GM19328 (cell line): ENCODE data around the gene MFF.

Source experiments
- ATAC-seq: cut with Tn5 transposase; IDR thresholded peaks from one replicate; pipeline ENCODE4 v1.9.1; 2021; ENCODE audit warnings: mild to moderate bottlenecking, moderate library complexity; ENCODE audit not compliant: unreplicated experiment

Gene MFF, protein sequence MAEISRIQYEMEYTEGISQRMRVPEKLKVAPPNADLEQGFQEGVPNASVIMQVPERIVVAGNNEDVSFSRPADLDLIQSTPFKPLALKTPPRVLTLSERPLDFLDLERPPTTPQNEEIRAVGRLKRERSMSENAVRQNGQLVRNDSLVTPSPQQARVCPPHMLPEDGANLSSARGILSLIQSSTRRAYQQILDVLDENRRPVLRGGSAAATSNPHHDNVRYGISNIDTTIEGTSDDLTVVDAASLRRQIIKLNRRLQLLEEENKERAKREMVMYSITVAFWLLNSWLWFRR

GRCh38 chr2:227324995-227325838 lies at the start of gene MFF:
MFF (plus strand) TSS chr2:227325251; CDS start chr2:227330666, 5,415 bp downstream.
- peak; percentile 96 for ATAC-seq

DNA sequence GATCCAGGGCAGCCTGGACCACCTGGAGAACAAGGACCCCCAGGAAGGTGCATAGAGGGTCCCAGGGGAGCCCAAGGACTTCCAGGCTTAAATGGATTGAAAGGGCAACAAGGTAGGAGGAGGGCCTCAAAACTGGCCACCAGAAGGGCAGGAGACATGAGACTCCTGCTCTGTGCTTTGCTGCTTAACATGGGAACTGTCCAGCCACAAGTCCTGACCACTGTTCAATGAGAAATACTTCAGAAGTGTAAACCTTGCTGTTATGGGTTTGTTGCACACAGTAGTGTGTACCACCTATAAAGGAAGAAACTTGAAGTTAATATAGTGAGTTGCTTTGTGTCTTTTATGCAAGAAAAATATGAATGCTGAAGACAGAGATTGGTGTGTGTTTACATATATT lies 44.2 kb upstream of the MFF start:
- no peak for ATAC-seq

DNA sequence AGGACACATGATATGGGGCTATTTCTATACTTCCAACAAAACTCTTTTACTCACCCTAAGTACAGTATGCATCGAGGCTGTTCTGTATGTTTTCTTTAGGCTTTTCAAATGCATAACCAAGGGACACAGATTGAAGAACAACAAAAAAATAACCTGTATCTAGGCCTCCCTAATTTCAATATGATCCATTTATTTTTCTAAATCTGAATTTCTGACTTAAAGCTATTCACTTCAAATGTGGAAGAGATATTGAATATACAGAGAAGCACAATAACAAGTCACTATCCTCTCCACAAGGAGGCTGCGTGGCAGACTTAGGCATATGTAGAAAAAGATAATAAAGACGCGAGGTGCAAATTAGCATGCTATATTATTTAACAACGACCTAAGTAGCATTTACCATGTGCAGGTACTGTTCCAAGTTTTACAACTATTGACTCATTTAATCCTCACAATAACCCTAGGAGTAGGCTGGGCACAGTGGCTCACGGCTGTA lies 39.3 kb upstream of the MFF start:
- no peak for ATAC-seq

DNA sequence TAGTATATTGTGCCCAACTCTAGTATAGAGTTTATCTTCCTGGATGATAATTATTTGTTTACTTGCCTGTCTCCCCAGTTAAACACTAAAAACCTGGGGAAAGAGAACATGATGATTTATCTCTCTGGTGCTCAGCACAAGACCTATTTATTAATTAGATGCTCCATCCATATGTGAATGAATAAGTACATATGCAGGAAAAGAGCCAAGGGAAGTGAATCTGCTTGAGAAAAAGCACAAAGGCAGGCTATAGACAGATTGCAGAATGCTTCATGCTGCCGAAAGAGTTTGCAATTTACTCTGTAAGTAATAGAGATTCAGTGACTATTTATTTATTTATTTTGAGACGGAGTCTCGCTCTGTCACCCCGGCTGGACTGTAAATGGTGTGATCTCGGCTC lies 37.3 kb upstream of the MFF start:
- no peak for ATAC-seq

- ATAC-seq, result no peak
Observed at GRCh38 chr2:227292314-227292713, 32.7 kb upstream of the MFF start.

DNA sequence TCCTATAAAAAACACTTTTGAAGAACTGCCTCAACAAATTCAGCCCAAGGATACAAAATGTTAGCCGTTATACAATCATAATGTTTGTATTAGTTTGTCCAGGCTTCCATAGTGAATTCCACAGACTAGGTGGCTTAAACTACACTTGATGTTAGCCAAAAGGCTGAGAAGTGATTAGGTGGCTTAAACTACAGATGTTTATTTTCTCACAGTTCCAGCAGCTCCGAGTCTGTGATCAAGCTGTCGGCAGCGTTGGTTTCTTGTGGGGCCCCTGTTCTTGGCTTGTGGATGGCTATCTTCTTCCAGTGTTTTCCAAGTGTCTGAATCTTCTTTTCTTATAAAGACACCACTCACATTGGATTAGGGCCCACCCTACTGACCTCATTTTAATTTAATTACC lies 31.5 kb upstream of the MFF start:
- ATAC-seq, result no peak

DNA sequence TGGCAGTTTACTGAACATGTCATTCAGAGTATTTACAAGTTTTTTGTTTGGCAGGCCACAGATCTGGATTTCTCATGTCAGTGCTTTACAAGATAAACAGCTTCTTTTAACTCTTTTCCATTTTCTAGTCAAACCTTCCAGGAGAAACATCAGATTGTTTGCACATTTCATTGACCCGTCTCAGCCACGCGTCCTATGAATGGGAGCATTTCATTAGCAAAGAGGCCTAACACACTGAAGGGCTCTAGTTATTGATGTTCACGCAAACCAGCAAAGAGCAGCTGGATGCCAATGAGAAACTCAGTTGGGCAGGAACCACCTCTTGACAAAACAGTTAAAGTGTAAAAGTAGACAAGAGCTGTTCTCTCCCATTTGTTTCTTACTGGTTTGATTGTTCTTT lies 29.2 kb upstream of the MFF start:
- ATAC-seq, result no peak

DNA sequence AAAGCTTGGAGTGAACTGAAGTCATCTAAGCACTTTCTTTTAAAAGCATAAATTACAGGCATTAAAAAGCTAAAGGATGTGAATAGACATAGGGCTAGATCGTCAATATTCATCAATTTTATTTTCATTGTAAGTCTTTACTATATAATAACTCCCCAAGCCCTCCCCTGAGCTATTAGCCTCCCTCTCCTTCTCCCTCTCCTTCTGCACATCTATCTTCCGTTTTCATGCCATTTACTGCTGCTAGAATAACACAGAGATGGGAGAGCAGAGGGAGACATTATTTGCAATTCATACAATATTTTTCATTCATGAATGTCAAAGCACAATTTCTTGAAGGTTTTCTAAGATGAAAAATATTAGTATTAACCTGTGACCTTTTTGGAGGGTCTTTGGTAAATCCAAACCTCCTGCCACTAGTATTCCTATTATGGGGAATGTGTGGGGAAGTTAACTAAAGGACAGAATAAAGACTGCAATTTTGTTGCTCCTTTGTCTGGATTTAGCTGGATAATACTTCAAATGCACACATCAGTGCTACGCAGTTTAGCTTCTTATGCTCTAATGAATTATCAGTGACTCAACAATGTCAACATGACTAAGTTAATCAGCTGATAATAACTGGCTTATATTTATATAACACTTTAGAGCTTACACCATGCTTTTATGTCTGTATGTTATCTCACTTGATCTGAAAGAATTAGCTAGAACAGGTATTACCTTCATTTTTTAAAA lies 28.2 kb upstream of the MFF start:
- ATAC-seq, result no peak

GRCh38 chr2:227301523-227301922 lies 23.5 kb upstream of the MFF start:
- no peak for ATAC-seq

GRCh38 chr2:227308784-227309183 lies 16.3 kb upstream of the MFF start:
- ATAC-seq, result peak; percentile 81

- no peak for ATAC-seq
Observed at GRCh38 chr2:227310756-227311110, 14.3 kb upstream of the MFF start.

DNA sequence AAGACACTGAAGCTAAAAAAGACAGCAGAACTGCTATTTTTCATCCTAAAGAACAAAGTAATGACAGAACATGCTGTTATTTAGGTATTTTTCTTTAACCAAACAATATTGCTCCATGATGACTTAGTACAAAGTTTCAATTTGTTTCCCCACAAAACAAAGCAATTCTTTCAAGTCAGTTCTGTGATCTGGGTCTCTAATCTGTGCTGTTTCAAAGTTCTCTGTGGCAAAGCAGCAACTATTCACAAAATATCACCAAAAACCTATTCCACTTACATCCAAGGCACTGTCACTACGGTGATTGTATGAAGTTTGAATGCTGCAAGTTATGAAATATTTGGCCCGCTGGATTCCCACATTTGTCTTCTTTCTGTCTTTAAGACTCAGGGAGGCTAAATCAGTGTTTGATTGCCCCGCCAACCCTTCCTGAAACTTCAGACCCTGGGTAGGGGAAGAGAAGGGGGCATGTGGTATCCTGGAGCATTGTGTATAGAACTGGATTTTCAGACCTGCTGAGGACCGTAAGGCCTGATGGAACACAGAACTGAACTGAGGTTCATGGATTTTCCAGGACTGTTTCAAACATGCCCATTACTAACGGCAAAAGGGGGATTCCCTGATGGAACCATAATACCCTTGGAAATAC lies 13.1 kb upstream of the MFF start:
- no peak for ATAC-seq

- ATAC-seq, result no peak
Observed at GRCh38 chr2:227312579-227312978, 12.5 kb upstream of the MFF start.

GRCh38 chr2:227313310-227313709 lies 11.7 kb upstream of the MFF start:
- no peak for ATAC-seq

DNA sequence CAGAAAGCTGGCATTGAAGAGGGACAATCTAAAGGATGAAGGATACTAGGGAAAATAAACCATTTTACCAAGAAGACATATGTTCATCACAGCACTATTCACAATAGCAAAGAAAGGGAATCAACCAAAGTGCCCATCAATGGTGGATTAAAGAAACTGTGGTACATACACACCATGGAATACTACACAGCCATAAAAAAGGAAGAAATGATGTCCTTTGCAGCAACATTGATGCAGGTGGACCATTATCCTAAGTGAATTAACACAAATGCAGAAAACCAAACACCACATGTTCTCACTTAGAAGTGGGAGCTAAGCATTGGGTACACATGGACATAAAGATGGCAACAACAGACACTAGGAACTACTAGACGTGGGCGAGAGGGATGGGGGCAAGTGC lies 7.2 kb upstream of the MFF start:
- ATAC-seq, result no peak

- no peak for ATAC-seq
Observed at GRCh38 chr2:227320305-227321094, 4.6 kb upstream of the MFF start.

DNA sequence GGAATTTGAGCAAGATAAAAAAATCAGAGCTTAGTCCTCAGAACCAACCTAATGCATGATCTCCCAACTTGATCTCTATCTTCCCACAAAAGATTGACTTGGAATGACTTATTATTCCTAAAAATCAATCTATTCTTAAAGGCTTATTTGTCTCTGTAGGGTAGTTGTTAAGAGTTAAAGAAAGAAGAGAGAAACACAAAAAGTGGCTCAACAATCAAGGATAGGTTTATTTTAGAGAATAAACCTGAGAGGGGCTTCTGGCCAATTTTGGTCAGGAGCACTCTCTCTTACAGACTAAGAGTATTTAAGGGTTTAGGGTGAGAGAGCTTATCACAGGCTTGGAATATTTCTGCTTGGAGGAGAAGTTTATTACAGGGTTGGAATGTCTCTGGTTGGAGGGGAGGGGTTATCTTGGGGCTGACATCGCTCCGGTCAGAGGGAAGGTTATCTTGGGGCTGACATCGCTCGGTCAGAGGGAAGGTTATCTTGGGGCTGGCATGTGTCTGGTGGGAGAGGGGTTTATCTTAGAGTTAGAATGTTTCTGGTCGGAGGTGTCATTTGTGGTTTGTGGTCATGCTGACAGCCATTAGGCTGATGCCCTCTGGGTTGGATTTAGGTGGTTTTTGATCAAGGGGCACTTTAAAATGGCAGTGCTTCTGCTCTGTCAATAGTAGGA lies 2.4 kb upstream of the MFF start:
- ATAC-seq, result no peak

GRCh38 chr2:227323818-227324217 lies 1.2 kb upstream of the MFF start:
- ATAC-seq, result no peak

- ATAC-seq, result no peak
Observed at GRCh38 chr2:227324642-227324994, 433 bp upstream of the MFF start.

DNA sequence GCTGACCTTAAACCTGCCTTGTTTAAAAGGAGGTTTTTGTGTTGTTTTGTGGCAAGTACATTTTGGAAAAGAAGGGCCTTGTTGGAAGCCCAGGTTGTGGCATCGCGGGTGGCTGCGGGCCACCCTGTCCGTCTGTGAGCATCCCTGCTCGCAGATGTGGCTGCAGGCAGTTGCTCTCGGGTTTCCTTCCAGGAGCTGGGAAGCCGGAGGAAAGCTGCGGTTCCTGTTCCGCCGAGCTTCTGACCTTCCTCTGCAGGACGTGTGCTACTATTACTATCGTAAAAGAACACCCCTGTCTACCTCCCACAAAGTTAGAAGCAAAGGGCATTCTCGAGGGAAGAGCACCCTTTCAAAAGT lies 766 bp downstream of the MFF start:
- no peak for ATAC-seq
